Measurements from ENCODE around the gene FCN3. TPM values are rescaled to one million over a fixed set of nuclear protein-coding genes. Genes with fewer than 3 reads are reported as not detected.
A peak's percentile ranks its signal among the peaks of the same experiment; 100 is the strongest.

Gene FCN3
- total and polyA plus RNA-seq, 9 of the 15 experiments (the other 6 are each of a cell fraction or from before 2014, with no cell fraction given): 0.49 TPM; not detected in 8

DNA sequence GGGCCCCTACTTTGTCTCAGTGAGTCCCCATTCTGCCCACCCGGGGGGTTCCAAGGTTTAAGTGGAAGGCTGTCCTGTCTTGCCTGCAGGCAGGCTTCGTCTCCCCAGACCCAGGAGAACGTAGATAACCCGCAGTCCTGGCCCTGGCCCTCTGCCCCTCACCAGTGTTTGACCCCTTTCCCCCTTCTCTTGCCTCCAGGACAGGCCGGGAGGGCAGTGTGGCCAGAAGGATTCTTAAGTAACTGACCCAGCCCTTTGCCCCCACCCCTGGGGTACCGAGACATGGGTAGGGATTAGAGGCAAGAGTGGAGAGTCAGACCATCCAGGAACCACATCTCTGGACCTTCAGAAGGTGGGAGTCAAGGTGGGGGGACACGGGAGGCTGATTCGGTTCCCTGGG, 43.8 kb downstream of the FCN3 start (continued):
- TF ChIP-seq ZEB2 (IDR thresholded peaks at IDR 0.05) (no peak), NR2F6 (CRISPR knock-in tag; IDR thresholded peaks at IDR 0.05) (no peak), ZNF175 (CRISPR knock-in tag; IDR thresholded peaks at IDR 0.05; ENCODE audit: low read depth) (no peak), MTA1 (IDR thresholded peaks at IDR 0.05; ENCODE audit: borderline replicate concordance) (no peak), TEAD4 (IDR thresholded peaks at IDR 0.05; ENCODE audit: low read length) (no peak), TEAD4 (CRISPR knock-in tag; IDR thresholded peaks at IDR 0.05; ENCODE audit: borderline replicate concordance) (no peak)
- TF ChIP-seq, protein P1, sequence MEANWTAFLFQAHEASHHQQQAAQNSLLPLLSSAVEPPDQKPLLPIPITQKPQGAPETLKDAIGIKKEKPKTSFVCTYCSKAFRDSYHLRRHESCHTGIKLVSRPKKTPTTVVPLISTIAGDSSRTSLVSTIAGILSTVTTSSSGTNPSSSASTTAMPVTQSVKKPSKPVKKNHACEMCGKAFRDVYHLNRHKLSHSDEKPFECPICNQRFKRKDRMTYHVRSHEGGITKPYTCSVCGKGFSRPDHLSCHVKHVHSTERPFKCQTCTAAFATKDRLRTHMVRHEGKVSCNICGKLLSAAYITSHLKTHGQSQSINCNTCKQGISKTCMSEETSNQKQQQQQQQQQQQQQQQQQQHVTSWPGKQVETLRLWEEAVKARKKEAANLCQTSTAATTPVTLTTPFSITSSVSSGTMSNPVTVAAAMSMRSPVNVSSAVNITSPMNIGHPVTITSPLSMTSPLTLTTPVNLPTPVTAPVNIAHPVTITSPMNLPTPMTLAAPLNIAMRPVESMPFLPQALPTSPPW (CRISPR knock-in tag; IDR thresholded peaks at IDR 0.05): no peak

DNA sequence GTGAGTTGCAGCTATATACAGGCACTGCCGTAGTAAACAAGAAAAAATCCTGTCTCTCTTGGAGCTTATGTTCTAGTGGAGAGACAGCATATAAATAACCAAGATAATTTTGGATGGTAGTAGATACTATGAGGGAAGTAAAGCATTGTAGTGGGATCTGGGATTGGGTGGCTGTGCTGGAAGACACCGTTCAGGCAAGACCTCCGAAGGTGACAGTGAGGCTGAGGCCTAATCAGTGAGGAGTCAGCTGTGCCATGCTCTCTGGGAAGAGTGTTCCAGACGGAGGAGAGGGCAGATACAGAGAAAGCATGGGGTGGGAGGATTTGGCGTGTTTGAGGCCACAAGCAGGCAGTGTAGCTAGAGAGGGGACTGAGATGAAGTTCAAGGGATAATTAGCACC, 46.7 kb downstream of the FCN3 start:
- Histone ChIP-seq H3K9me1 (ENCODE audit: control insufficient read depth, insufficient read depth, low read length) (no peaks in the 10 kb centered on the region), H3K27ac (ENCODE audit: extremely low read depth, low read depth, low read length) (no peak overlapping the region; the same call in 2 of the 3 replicates), H3K27me3 (ENCODE audit: control insufficient read depth in 2 of 2, insufficient read depth in 2 of 2, low read length in 2 of 2) (no peaks in the 10 kb centered on the region), H2AFZ (ENCODE audit: low read depth, low read length) (no peak overlapping the region), H3K9ac (ENCODE audit: insufficient read depth in 1 of 2, low read depth in 2 of 2, low read length in 2 of 2) (peak overlapping the region in 1 of 2 experiments; percentile 80; a peak in 1 of 4 replicates), H3K4me3 (no peak overlapping the region), H3K4me2 (ENCODE audit: insufficient read depth, low read length) (no peak overlapping the region), H3K79me2 (ENCODE audit: control insufficient read depth, insufficient read depth, low read length) (peaks cover 67% of the 10 kb centered on the region), H4K20me1 (replicated peaks; ENCODE audit: control insufficient read depth, insufficient read depth, low read length) (peaks cover 14% of the 10 kb centered on the region), H3K4me1 (replicated peaks in 1 of 2; ENCODE audit: control insufficient read depth in 2 of 2, insufficient read depth in 2 of 2, low read length in 2 of 2) (peaks cover 8 to 12% of the 10 kb centered on the region in 2 experiments), H3K36me3 (ENCODE audit: control insufficient read depth, insufficient read depth, low read length) (peaks cover 87% of the 10 kb centered on the region), H3K9me3 (replicated peaks; ENCODE audit: control insufficient read depth, insufficient read depth, low read depth, low read length) (no peaks in the 10 kb centered on the region)
- no peak for FAIRE-seq
- 78% methylated on average over 5 of the region's 5 CpGs for WGBS (ENCODE audit: insufficient coverage, low coverage, missing lambda C conversion rate)
- no peak for DNase-seq (ENCODE audit: extremely low read depth in 1 of 4, low spot score in 3 of 4)
- intact Hi-C loops (cut with micrococcal nuclease): no loop called here
- no peak for ATAC-seq
- in situ Hi-C loops (cut with MboI): no loop called here
- no TSS peak for BruUV-seq (replicated peaks)
- ChIA-PET CTCF (ENCODE audit: low intra/inter-chr PET ratio) (no interaction called here), POLR2A (interaction anchor here (0.6 to 2.6 kb wide), 5 partner anchors 10 to 173 kb away, joined by 3 to 23 read pairs (median 3); partner anchors contain the start of gene SLC9A1)
- TF ChIP-seq SMARCE1 (IDR thresholded peaks at IDR 0.05) (no peak), ZFX (CRISPR knock-in tag; IDR thresholded peaks at IDR 0.05) (no peak), SMAD1 (IDR thresholded peaks at IDR 0.05; ENCODE audit: low read depth, low read length, partially characterized antibody) (no peak), PTRF (tag; IDR thresholded peaks at IDR 0.05) (no peak)
- TF ChIP-seq, protein P2, sequence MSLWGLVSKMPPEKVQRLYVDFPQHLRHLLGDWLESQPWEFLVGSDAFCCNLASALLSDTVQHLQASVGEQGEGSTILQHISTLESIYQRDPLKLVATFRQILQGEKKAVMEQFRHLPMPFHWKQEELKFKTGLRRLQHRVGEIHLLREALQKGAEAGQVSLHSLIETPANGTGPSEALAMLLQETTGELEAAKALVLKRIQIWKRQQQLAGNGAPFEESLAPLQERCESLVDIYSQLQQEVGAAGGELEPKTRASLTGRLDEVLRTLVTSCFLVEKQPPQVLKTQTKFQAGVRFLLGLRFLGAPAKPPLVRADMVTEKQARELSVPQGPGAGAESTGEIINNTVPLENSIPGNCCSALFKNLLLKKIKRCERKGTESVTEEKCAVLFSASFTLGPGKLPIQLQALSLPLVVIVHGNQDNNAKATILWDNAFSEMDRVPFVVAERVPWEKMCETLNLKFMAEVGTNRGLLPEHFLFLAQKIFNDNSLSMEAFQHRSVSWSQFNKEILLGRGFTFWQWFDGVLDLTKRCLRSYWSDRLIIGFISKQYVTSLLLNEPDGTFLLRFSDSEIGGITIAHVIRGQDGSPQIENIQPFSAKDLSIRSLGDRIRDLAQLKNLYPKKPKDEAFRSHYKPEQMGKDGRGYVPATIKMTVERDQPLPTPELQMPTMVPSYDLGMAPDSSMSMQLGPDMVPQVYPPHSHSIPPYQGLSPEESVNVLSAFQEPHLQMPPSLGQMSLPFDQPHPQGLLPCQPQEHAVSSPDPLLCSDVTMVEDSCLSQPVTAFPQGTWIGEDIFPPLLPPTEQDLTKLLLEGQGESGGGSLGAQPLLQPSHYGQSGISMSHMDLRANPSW (CRISPR knock-in tag; IDR thresholded peaks at IDR 0.05): no peak
- TF ChIP-seq, protein P3, sequence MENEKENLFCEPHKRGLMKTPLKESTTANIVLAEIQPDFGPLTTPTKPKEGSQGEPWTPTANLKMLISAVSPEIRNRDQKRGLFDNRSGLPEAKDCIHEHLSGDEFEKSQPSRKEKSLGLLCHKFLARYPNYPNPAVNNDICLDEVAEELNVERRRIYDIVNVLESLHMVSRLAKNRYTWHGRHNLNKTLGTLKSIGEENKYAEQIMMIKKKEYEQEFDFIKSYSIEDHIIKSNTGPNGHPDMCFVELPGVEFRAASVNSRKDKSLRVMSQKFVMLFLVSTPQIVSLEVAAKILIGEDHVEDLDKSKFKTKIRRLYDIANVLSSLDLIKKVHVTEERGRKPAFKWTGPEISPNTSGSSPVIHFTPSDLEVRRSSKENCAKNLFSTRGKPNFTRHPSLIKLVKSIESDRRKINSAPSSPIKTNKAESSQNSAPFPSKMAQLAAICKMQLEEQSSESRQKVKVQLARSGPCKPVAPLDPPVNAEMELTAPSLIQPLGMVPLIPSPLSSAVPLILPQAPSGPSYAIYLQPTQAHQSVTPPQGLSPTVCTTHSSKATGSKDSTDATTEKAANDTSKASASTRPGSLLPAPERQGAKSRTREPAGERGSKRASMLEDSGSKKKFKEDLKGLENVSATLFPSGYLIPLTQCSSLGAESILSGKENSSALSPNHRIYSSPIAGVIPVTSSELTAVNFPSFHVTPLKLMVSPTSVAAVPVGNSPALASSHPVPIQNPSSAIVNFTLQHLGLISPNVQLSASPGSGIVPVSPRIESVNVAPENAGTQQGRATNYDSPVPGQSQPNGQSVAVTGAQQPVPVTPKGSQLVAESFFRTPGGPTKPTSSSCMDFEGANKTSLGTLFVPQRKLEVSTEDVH (IDR thresholded peaks at IDR 0.05; ENCODE audit: low read depth, partially characterized antibody): no peak
- TF ChIP-seq, protein P4, sequence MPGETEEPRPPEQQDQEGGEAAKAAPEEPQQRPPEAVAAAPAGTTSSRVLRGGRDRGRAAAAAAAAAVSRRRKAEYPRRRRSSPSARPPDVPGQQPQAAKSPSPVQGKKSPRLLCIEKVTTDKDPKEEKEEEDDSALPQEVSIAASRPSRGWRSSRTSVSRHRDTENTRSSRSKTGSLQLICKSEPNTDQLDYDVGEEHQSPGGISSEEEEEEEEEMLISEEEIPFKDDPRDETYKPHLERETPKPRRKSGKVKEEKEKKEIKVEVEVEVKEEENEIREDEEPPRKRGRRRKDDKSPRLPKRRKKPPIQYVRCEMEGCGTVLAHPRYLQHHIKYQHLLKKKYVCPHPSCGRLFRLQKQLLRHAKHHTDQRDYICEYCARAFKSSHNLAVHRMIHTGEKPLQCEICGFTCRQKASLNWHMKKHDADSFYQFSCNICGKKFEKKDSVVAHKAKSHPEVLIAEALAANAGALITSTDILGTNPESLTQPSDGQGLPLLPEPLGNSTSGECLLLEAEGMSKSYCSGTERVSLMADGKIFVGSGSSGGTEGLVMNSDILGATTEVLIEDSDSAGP (CRISPR knock-in tag; IDR thresholded peaks at IDR 0.05): no peak
